ENCODE measurements around the gene IL1R2. TPM values are rescaled to one million over a fixed set of nuclear protein-coding genes. Genes with fewer than 3 reads are reported as not detected.
"Not testable (repeated sequence)": the region's sequence is repeated elsewhere in the genome, so short reads cannot be mapped to it uniquely, and the experiment has no call there.

The IL1R2 gene
- total and polyA plus RNA-seq, 4 donors: 0.97 to 38.3 (median 6.3) TPM

DNA sequence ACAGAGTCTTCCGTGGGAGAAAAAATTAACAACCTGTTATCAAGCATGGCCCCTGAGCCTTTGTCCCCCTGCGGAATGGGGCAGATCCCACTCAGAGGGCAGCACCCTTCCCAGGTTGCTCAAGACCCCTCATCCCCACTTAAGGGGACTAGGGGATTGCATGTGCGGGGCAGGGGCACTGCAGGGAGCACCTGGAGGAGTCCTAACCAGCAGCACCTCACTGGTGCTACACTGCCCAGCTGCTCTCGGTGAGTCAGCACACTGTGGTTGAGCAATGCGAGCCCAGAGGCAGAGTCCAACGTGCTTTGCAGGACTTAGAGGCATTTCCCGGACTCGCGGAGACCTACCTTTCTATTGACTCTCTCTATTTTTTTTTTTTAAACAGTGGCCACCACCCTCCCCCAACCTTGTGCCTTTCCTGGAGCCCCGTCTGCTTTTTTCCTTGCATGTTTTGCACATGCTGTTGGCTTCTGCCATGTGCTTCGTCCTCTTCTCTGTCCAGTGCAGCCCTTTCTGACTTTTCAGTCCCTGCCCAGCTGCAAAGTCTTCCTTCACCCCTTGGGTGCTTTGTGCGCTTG, 74.0 kb downstream of the IL1R2 start:
- peak overlapping the region in 1 of 2 donors; percentile 89 for H3K27ac ChIP-seq (ENCODE audit: low read depth in 1 of 2, low read length in 2 of 2)

DNA sequence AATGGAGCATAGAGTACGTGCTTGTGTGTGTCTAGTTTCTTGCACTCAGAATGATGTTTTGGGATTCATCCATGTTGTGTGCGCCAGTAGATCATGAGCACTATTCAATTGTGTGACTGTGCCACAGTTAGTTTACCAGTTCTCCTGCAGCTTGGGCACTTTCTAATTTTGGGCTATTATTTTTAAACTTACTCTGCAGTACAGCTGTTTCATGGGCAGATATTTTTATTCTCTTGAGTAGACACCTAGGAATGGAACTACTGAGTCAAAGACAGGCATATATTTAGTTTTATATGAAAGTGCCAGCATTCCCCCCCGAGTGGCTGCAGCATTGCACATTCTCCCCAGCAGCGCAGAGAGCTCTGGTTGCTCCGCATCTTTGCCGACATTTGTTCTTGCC, 74.8 kb downstream of the IL1R2 start:
- ATAC-seq (ENCODE audit: low FRiP score): no peak
- 10 to 22% methylated on average over 6 of the region's 6 CpGs for WGBS, 2 donors
- intact Hi-C loops (cut with DNase I): loop anchor here (5.0 kb wide), 1 partner anchor 44 kb away; no protein-coding TSS in a partner anchor
- Histone ChIP-seq H3K27ac (ENCODE audit: low read depth in 1 of 2, low read length in 2 of 2) (peak overlapping the region in 1 of 2 donors; percentile 48), H3K36me3 (ENCODE audit: control insufficient read depth in 1 of 2, insufficient read depth in 2 of 2, low read length in 1 of 2) (no peaks in the 10 kb centered on the region), H3K9me3 (ENCODE audit: control insufficient read depth, low read length) (no peaks in the 10 kb centered on the region), H3K4me3 (ENCODE audit: low read length in 2 of 2) (no peak overlapping the region), H3K27me3 (ENCODE audit: control insufficient read depth in 1 of 2, insufficient read depth in 2 of 2, low read length in 1 of 2) (no peaks in the 10 kb centered on the region), H3K4me1 (ENCODE audit: control insufficient read depth in 1 of 2, insufficient read depth in 2 of 2, low read length in 2 of 2) (peaks cover 2 to 5% of the 10 kb centered on the region in 2 donors)
- peak in 1 of 2 donors; percentile 73 for DNase-seq

More for the DNA sequence above, 74.0 kb downstream of the IL1R2 start:
- Histone ChIP-seq H3K9me3 (ENCODE audit: control insufficient read depth, low read length) (no peaks in the 10 kb centered on the region), H3K4me3 (ENCODE audit: low read length in 2 of 2) (no peak overlapping the region), H3K27me3 (ENCODE audit: control insufficient read depth in 1 of 2, insufficient read depth in 2 of 2, low read length in 1 of 2) (no peaks in the 10 kb centered on the region), H3K4me1 (ENCODE audit: control insufficient read depth in 1 of 2, insufficient read depth in 2 of 2, low read length in 2 of 2) (peaks cover 2 to 5% of the 10 kb centered on the region in 2 donors), H3K36me3 (ENCODE audit: control insufficient read depth in 1 of 2, insufficient read depth in 2 of 2, low read length in 1 of 2) (no peaks in the 10 kb centered on the region)
- no peak for ATAC-seq (ENCODE audit: low FRiP score)
- 79 to 84% methylated on average over 12 of the region's 12 CpGs for WGBS, 2 donors
- no peak for DNase-seq
- intact Hi-C loops (cut with DNase I): loop anchor here (5.0 kb wide), 1 partner anchor 43 kb away; no protein-coding TSS in a partner anchor

DNA sequence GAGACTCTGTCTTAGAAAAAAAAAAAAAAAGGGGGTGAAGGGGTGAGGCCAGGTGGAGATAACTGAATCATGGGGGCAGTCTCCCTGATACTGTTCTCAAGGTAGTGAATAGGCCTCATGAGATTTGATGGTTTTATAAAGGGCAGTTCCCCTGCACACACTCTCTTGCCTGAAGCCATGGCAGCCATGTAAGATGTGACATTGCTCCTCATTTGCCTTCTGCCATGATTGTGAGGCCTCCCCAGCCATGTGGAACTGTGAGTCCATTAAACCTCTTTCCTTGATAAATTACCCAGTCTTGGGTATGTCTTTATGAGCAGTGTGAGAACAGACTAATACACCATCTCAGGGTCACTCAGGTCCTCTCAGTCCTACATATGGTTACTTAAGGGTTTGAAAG, 76.4 kb downstream of the IL1R2 start:
- not testable (repeated sequence) for H3K4me1 ChIP-seq (ENCODE audit: control insufficient read depth in 1 of 2, insufficient read depth in 2 of 2, low read length in 2 of 2)
- intact Hi-C loops (cut with DNase I): loop anchor here (5.0 kb wide), 1 partner anchor 46 kb away; no protein-coding TSS in a partner anchor

DNA sequence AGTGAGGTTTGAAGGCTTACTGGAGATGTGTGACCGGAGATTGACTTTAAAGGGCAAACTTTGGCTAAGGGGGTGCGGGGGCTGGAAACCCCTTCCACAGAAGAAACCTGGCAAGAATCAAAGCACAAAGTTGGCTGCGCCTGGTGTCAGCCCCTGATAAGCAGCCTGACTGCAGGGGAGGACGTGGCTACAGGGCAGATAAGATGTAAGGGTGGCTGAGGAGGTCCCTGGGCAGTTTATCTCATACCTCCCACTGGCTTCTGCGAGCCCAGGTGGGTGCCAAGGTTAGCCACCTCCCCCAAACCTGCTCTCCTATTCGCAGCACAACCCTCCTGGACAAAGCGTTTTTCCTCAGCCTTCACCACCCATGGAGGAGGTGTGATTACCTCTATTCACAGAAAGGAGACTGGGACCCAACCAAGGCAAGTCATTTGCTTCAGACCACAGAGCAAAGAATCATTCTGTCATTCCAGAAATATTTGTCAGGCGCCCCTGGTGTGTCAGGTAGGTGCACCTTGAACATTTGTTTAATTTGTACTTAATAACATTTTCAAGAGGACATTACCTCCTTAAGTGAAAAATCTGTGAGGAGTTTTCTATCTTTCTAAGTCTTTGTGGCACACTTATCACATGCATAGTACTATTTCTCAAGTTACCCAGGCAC, 77.7 kb downstream of the IL1R2 start:
- H3K27ac ChIP-seq (ENCODE audit: low read depth in 1 of 2, low read length in 2 of 2): peak overlapping the region in 1 of 2 donors; percentile 5
- ATAC-seq (ENCODE audit: low FRiP score) (no peak), DNase-seq (no peak)
- WGBS, 2 donors: 74 to 84% methylated on average over 8 of the region's 8 CpGs
- no peaks in the 10 kb centered on the region for H3K36me3 ChIP-seq (ENCODE audit: control insufficient read depth in 1 of 2, insufficient read depth in 2 of 2, low read length in 1 of 2)
- no peaks in the 10 kb centered on the region for H3K27me3 ChIP-seq (ENCODE audit: control insufficient read depth in 1 of 2, insufficient read depth in 2 of 2, low read length in 1 of 2)
- no peak overlapping the region for H3K4me3 ChIP-seq (ENCODE audit: low read length in 2 of 2)
- H3K9me3 ChIP-seq (ENCODE audit: control insufficient read depth, low read length): no peaks in the 10 kb centered on the region
- H3K4me1 ChIP-seq (ENCODE audit: control insufficient read depth in 1 of 2, insufficient read depth in 2 of 2, low read length in 2 of 2): peaks cover 0 to 3% of the 10 kb centered on the region in 2 donors
- intact Hi-C loops (cut with DNase I): loop anchor here (5.0 kb wide), 1 partner anchor 47 kb away; no protein-coding TSS in a partner anchor

More for the DNA sequence above, 76.4 kb downstream of the IL1R2 start:
- ATAC-seq (ENCODE audit: low FRiP score); H3K4me3 ChIP-seq (ENCODE audit: low read length in 2 of 2); H3K9me3 ChIP-seq (ENCODE audit: control insufficient read depth, low read length); H3K36me3 ChIP-seq (ENCODE audit: control insufficient read depth in 1 of 2, insufficient read depth in 2 of 2, low read length in 1 of 2); H3K27me3 ChIP-seq (ENCODE audit: control insufficient read depth in 1 of 2, insufficient read depth in 2 of 2, low read length in 1 of 2); DNase-seq; H3K27ac ChIP-seq (ENCODE audit: low read depth in 1 of 2, low read length in 2 of 2): not testable (repeated sequence)

DNA sequence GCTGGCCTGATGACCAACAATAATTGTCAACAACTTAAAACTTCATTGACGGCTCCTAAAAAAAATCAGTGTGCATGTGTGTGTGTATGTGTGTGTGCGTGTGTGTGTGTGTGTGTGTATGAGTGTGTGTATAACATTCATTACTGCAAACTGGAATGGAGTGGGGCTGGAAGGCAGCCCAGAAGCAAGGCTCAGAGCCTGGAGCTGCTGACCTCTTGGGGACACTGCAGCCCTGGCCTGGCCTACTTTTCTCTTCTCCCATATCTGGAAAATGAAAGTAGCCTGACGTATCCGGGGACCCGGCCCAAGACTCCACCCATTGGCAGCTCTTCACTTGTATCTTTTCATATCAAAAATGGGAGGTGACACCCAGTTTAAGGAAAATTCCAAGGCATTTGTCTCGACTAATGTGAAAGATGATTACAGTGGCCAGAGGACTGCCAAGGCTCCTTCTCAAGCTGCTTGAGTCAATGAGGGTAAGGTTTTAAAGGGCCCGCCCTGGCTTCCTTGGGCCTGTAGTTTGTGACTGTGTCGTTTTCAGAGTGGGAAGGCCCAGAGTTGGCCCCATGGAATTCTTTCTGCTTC, 78.4 kb downstream of the IL1R2 start:
- WGBS, 2 donors: 12 to 13% methylated on average over 8 of the region's 8 CpGs

DNA sequence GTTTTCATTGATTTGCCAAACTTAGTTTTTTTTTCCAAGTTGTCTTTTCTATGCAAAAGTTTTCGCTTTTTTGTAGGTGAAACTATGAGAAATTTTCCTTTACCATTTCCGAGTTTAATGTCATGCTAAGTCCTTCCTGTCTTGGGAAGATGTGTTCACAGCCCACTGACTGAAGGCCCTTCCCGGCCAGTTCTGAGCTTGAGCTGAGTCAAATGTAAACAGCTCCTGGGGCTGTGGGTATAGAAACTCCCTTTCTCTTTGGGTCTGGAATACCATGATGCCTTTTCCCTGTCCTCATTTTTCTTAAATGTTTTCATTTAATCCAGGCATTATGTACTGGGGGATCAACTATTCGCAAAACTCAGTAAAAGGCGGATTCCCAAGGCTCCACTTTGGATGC, 81.0 kb downstream of the IL1R2 start:
- 97% methylated on average over 5 of the region's 5 CpGs for WGBS, 2 donors

More for the DNA sequence above, 78.4 kb downstream of the IL1R2 start:
- Histone ChIP-seq H3K27ac (ENCODE audit: low read depth in 1 of 2, low read length in 2 of 2) (peak overlapping the region; percentile 61 to 82), H3K4me1 (ENCODE audit: control insufficient read depth in 1 of 2, insufficient read depth in 2 of 2, low read length in 2 of 2) (peaks cover 0 to 3% of the 10 kb centered on the region in 2 donors), H3K9me3 (ENCODE audit: control insufficient read depth, low read length) (no peaks in the 10 kb centered on the region), H3K27me3 (ENCODE audit: control insufficient read depth in 1 of 2, insufficient read depth in 2 of 2, low read length in 1 of 2) (no peaks in the 10 kb centered on the region), H3K36me3 (ENCODE audit: control insufficient read depth in 1 of 2, insufficient read depth in 2 of 2, low read length in 1 of 2) (no peaks in the 10 kb centered on the region), H3K4me3 (ENCODE audit: low read length in 2 of 2) (no peak overlapping the region)
- peak; percentile 94 for ATAC-seq (ENCODE audit: low FRiP score)
- intact Hi-C loops (cut with DNase I): loop anchor here (5.0 kb wide), 2 partner anchors 72 to 97 kb away; partner anchors contain the start of gene IL1R1 (in 1 of the 2)
- peak; percentile 94 for DNase-seq

DNA sequence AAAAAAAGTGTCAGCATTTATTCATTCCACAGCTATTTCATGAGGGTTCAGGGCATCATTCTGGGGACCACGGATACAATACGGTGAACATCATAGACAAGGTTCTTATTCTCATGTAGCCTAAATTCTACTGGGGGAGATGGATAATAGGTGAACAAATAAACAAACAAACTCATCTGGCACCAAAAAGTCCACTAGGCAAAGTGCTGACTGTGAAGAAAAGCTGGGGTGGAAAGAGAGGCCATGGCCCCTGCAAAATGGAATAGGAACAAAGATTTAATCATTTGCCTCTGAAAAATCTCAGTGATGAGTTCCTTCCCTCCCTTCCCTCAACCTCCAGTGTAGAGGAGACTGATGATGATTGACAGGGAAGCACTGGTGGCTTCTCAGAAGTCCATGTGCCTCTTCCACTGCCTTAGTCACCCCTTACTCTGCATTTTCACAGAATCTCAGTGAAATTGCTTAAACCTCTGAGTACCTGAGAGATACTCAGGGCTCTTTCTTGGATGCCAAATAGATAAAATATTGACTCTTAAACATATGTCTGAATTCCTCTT, 81.5 kb downstream of the IL1R2 start:
- ATAC-seq (ENCODE audit: low FRiP score): no peak
- 97 to 99% methylated on average over 2 of the region's 2 CpGs for WGBS, 2 donors

More for the DNA sequence above, 81.0 kb downstream of the IL1R2 start:
- ATAC-seq (ENCODE audit: low FRiP score): no peak
- peaks cover 0 to 3% of the 10 kb centered on the region in 2 donors for H3K4me1 ChIP-seq (ENCODE audit: control insufficient read depth in 1 of 2, insufficient read depth in 2 of 2, low read length in 2 of 2)
- H3K4me3 ChIP-seq (ENCODE audit: low read length in 2 of 2): no peak overlapping the region
- H3K36me3 ChIP-seq (ENCODE audit: control insufficient read depth in 1 of 2, insufficient read depth in 2 of 2, low read length in 1 of 2): no peaks in the 10 kb centered on the region
- no peaks in the 10 kb centered on the region for H3K9me3 ChIP-seq (ENCODE audit: control insufficient read depth, low read length)
- intact Hi-C loops (cut with DNase I): loop anchor here (5.0 kb wide), 2 partner anchors 70 to 95 kb away; partner anchors contain the start of gene IL1R1 (in 1 of the 2)
- no peak for DNase-seq
- no peak overlapping the region for H3K27ac ChIP-seq (ENCODE audit: low read depth in 1 of 2, low read length in 2 of 2)
- H3K27me3 ChIP-seq (ENCODE audit: control insufficient read depth in 1 of 2, insufficient read depth in 2 of 2, low read length in 1 of 2): no peaks in the 10 kb centered on the region

DNA sequence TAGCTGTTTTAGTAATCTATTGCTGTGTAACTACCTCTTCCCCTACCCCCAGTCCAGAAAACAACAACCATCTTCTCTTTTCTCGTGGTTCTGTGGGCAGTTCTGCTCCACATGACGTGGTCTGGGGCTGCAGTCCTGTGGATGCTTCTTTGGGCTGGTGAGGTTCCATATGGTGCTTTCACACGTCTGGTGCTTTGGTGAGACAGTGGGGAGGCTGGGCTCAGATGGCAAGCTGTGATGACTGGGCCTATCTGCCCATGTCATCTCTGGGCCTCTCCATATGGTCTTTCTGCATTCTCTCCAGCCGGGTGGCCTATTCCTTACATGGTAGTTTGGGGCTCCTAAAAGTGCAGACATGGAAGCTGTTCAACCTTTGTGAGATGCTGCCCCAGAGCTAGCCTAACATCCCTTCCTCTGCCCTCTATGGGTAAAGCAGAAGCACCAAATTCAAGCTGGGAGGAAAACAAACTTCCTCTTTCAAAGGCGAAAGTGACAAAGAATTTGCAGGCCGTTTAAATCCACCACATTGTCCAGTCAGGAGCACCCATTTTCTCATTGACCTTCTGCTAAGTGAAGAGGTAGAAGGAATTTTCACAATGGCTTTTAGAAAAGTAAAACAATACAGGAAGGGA, 82.5 kb downstream of the IL1R2 start:
- Histone ChIP-seq H3K9me3 (ENCODE audit: control insufficient read depth, low read length) (no peaks in the 10 kb centered on the region), H3K4me3 (ENCODE audit: low read length in 2 of 2) (no peak overlapping the region), H3K36me3 (ENCODE audit: control insufficient read depth in 1 of 2, insufficient read depth in 2 of 2, low read length in 1 of 2) (no peaks in the 10 kb centered on the region), H3K4me1 (ENCODE audit: control insufficient read depth in 1 of 2, insufficient read depth in 2 of 2, low read length in 2 of 2) (peaks cover 0 to 3% of the 10 kb centered on the region in 2 donors), H3K27me3 (ENCODE audit: control insufficient read depth in 1 of 2, insufficient read depth in 2 of 2, low read length in 1 of 2) (no peaks in the 10 kb centered on the region), H3K27ac (ENCODE audit: low read depth in 1 of 2, low read length in 2 of 2) (no peak overlapping the region)
- no peak for ATAC-seq (ENCODE audit: low FRiP score)
- no peak for DNase-seq
- intact Hi-C loops (cut with DNase I): loop anchor here (5.0 kb wide), 2 partner anchors 68 to 93 kb away; partner anchors contain the start of gene IL1R1 (in 1 of the 2)
- 88 to 89% methylated on average over 6 of the region's 6 CpGs for WGBS, 2 donors

More for the DNA sequence above, 81.5 kb downstream of the IL1R2 start:
- peaks cover 0 to 3% of the 10 kb centered on the region in 2 donors for H3K4me1 ChIP-seq (ENCODE audit: control insufficient read depth in 1 of 2, insufficient read depth in 2 of 2, low read length in 2 of 2)
- no peaks in the 10 kb centered on the region for H3K36me3 ChIP-seq (ENCODE audit: control insufficient read depth in 1 of 2, insufficient read depth in 2 of 2, low read length in 1 of 2)
- no peaks in the 10 kb centered on the region for H3K9me3 ChIP-seq (ENCODE audit: control insufficient read depth, low read length)
- intact Hi-C loops (cut with DNase I): loop anchor here (5.0 kb wide), 2 partner anchors 69 to 94 kb away; partner anchors contain the start of gene IL1R1 (in 1 of the 2)
- H3K27ac ChIP-seq (ENCODE audit: low read depth in 1 of 2, low read length in 2 of 2): no peak overlapping the region
- H3K27me3 ChIP-seq (ENCODE audit: control insufficient read depth in 1 of 2, insufficient read depth in 2 of 2, low read length in 1 of 2): no peaks in the 10 kb centered on the region
- no peak overlapping the region for H3K4me3 ChIP-seq (ENCODE audit: low read length in 2 of 2)
- DNase-seq: no peak
